GM21515 (cell line): ENCODE data around the gene RPS6KA5.
"Not testable (repeated sequence)": the region's sequence is repeated elsewhere in the genome, so short reads cannot be mapped to it uniquely, and the experiment has no call there.

ENCODE experiments used
- ATAC-seq: cut with Tn5 transposase; IDR thresholded peaks from one replicate; pipeline ENCODE4 v1.9.1; 2021; ENCODE audit not compliant: unreplicated experiment

Gene RPS6KA5

GRCh38 chr14:90883197-90883596 is 177.2 kb downstream of the RPS6KA5 start:
- ATAC-seq: no peak

GRCh38 chr14:90880282-90880681 is 180.2 kb downstream of the RPS6KA5 start:
- no peak for ATAC-seq

- no peak for ATAC-seq
Measured at GRCh38 chr14:90874599-90874998, 185.8 kb downstream of the RPS6KA5 start.

DNA sequence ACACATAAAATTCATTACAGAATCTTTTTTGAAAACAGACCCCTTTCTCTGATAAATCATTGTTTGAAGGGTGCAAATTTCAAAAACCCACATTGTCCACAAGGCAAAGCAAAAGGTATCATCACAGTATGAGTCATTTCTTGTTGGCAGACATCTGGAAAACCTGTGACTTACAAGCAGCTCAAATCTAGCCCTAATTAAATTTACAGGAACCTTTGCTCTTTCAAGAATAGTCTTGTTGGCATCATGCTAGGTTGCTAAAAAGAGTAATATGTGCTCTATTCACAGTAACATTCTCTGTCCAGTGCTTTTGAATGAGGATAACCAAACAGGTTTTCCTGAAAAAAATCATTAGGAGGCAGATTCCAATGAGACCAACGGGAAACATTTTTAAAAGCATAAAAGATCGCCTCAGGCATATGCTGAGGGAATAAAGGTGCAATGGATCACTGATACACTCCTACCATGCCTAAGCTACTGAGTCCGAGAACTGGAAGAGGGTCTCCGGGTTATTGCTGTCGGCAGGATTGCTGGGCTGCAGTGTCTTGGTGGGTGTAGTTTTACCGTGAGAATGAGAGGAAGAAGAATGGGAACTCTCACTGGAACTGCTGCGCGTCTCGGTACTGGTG is 188.7 kb downstream of the RPS6KA5 start:
- no peak for ATAC-seq

GRCh38 chr14:90870950-90871604 is 189.4 kb downstream of the RPS6KA5 start:
- ATAC-seq: no peak

- ATAC-seq: no peak
Measured at GRCh38 chr14:90867501-90867900, 192.9 kb downstream of the RPS6KA5 start.

- ATAC-seq: no peak
Measured at GRCh38 chr14:90866833-90867232, 193.6 kb downstream of the RPS6KA5 start.

DNA sequence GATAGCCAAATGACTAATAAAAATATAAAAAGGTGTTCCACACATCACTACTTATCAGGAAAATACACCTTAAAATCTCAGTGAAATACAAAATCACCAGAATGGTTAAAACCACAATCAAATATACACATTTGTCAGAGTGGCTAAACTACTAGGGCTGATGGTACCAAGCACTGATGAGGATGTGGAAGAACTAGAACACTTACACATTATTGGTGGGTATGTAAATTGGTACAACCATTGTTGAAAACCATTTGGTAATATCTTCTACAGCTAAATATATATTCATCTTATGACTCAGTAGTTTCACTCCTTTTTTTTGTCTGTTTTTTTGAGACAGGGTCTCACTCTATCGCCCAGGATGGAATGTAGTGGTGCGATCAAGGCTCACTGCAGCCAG is 195.7 kb downstream of the RPS6KA5 start:
- no peak for ATAC-seq

DNA sequence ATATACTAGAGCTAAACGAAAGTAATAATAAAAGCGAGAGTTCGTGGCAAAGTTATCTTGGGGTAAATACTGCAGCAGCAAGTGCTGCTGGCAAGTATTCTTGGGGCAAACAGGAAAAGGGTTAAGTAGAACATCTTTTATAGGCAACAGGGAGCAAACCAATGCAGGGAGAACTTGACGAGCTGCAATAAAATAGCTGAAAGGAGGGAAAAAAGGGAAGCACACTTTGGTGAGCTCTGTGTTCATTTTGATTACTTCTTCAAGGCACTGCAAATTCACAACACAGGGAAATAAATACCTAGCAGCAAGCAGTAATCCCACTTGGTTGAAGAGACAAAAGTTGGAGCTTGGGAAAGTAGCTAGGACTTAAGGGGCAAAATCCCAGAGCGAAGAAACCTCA is 201.9 kb downstream of the RPS6KA5 start:
- ATAC-seq: no peak

DNA sequence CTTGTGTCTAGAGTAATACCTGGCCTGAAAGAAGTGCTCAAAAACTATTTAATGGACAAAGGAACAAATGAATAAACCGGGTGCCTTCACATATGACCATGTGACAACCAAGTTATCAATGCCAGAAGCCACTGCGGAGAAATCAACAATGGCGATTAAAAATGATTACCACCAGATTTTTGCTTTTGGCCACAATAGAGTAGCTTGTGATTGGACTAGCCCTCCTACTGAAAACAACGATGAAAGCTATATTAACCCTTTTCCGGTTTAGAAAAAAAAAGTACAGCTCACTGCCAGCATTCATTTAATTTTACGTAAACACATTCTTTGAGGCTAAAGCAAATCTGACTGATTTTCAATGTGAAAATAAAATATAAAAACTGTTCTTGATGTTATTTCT is 202.6 kb downstream of the RPS6KA5 start:
- no peak for ATAC-seq

DNA sequence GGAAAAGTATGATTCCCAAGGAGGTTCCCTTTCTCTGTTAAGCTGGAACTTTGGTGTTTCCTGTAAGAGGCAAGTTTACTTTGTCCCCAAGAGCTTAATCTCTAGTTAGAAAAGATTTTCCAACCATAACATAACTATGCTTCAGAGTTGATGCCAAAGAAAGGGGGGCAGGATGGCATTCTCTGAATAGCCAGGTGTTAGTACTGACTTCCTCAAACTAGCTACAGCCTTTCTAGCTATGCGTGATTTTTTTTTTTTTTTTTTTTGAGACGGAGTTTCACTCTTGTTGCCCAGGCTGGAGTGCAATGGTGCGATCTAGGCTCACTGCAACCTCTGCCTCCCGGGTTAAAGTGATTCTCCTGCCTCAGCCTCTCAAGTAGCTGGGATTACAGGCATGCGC is 204.3 kb downstream of the RPS6KA5 start:
- ATAC-seq: not testable (repeated sequence)

DNA sequence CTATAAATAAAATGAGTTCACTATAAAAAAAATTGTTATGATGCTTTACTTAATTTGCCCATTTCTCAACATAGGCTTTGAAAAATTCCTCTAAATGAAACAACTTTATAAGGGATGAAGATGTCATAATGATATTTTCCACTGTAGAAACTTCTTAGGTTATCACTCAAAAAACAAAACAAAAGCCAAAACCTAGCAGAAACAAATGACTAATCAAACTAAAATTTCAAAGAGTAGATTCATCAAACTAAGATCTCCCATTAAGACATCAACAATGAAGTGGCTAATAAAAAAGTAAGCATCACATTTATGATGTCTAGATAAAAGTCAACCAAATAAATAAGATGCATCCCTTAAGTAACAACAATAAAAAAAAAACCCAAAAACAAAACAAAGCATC is 207.3 kb downstream of the RPS6KA5 start:
- no peak for ATAC-seq

DNA sequence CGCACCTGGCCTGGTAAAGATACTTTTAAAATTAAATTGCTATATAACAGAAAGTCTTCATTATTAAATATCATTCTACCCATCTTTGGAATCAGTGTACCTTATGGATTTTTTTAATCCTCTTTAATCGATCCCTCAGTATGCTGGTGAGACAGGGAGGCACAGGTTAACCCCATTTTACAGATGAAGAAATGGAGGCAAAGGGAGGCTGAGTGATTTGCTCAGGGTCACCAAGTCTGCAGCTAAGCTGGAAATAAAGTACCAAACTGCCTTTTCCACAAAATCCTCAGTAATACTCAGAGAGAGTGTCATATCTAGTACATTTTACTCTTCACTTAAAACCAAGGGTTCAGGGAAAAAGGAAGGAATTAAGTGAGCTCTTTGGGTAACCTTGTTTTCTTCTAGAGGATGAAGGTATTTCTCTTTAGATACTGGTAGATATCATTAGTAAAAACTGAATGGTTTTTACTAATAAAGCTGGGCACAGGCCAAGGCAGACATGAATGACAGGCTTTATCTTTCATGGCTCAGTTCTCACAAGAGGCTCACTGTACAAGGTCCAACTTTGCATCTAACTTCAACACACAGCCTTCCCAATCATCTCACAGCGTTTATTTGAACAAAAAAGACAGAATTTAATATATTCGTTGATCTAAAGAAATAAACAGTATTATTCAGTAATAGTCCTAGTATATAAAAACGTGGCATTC is 209.0 kb downstream of the RPS6KA5 start:
- ATAC-seq: no peak

GRCh38 chr14:90850487-90850886 is 210.0 kb downstream of the RPS6KA5 start:
- ATAC-seq: no peak

GRCh38 chr14:90849787-90850444 is 210.5 kb downstream of the RPS6KA5 start:
- no peak for ATAC-seq

- no peak for ATAC-seq
Measured at GRCh38 chr14:90848944-90849731, 211.3 kb downstream of the RPS6KA5 start.

- ATAC-seq: no peak
Measured at GRCh38 chr14:90846511-90846910, 213.9 kb downstream of the RPS6KA5 start.

DNA sequence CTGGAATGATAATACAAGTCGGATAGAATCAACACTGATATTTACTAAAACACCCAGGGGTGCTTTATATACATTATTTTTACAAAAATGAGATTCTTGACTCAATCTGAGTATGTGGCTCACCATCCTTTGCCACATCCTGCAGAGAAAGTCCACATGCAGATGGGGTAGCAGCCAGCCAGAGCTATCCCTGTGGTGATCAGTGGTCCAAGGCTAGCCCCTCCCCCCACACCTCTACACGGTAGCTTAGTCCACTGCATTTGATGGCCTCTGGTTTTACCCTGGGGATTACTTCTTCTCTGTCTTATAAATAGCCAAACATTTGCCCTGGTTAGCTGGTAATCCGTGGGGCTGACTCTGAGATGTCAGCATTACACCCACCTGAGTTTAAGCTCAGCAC is 216.1 kb downstream of the RPS6KA5 start:
- no peak for ATAC-seq

DNA sequence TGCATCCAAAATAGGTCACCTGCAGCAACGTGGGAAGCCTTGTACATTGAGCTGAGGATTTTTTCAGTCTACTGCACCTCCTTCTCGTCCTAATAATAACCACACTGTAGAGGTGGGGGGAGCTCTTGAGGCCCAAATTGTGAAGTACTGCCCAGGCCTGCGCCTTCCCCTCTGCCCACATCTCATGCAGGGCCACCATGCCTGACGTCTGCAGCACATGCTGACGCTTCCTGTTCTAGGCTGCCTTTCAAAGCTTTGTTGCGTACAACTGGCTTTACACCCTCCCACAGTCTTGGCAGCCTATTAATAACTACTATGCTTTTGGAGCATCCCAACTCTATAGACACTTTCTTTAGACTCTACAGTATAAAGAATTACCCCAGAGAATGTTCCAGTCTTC is 217.7 kb downstream of the RPS6KA5 start:
- no peak for ATAC-seq

DNA sequence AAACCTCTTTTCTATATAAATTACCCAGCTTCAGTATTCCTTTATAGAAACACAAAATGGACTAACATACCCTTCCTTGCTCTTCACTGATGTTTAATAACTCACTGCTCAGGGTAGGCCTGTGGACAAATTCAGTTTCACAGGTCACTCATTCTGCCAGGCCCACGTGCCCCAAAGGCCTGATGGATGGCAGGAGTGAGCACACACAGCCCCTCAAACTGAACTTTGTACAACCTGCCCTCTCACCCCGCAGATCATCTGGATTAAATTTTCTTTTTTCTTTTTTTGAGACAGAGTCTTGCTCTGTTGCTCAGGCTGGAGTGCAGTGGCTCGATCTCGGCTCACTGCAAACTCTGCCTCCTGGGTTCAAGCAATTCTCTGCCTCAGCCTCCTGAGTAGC is 219.8 kb downstream of the RPS6KA5 start:
- not testable (repeated sequence) for ATAC-seq

- no peak for ATAC-seq
Measured at GRCh38 chr14:90839889-90840266, 220.6 kb downstream of the RPS6KA5 start.
